ENCODE data around the gene CCDC24. TPM values are rescaled to one million over a fixed set of nuclear protein-coding genes. Genes with fewer than 3 reads are reported as not detected.

The CCDC24 gene
- total RNA-seq (2014; rRNA removed; shearing (Covaris generic); ENCODE audit: low replicate concordance): 1.6 and 5.9 TPM in 2 replicates

GRCh38 chr1:43991476-43992231 lies at the start of gene CCDC24:
Gene CCDC24, plus strand, starts transcription at chr1:43991599. Its CDS starts 280 bp downstream, at chr1:43991879.
- peak; percentile 92 for DNase-seq
- Histone ChIP-seq H3K36me3 (no peaks in the 10 kb centered on the region; the same call in none of the 2 replicates), H3K9me3 (no peaks in the 10 kb centered on the region), H3K4me3 (peak within 1 kb of the TSS; percentile 64), H3K27me3 (no peaks in the 10 kb centered on the region)

- DNase-seq: no peak
- Histone ChIP-seq H3K36me3 (no peaks in the 10 kb centered on the region), H3K9me3 (no peaks in the 10 kb centered on the region), H3K27me3 (no peaks in the 10 kb centered on the region), H3K4me3 (no peak overlapping the region)
Measured at GRCh38 chr1:43942411-43942810, 49.0 kb upstream of the CCDC24 start.

- no peak for DNase-seq
- Histone ChIP-seq H3K4me3 (no peak overlapping the region; the same call in 1 of the 2 replicates), H3K36me3 (peaks cover 4% of the 10 kb centered on the region; the same call in 1 of the 2 replicates), H3K9me3 (no peaks in the 10 kb centered on the region), H3K27me3 (no peaks in the 10 kb centered on the region)
Measured at GRCh38 chr1:43944860-43945259, 46.5 kb upstream of the CCDC24 start.

- H3K36me3 ChIP-seq: peaks cover 7% of the 10 kb centered on the region
- no peak for DNase-seq
- no peaks in the 10 kb centered on the region for H3K9me3 ChIP-seq
- no peaks in the 10 kb centered on the region for H3K27me3 ChIP-seq
- peak overlapping the region; percentile 76 for H3K4me3 ChIP-seq
Measured at GRCh38 chr1:43945674-43946235, 45.6 kb upstream of the CCDC24 start.

- H3K27me3 ChIP-seq: no peaks in the 10 kb centered on the region
- DNase-seq: peak; percentile 97
- H3K36me3 ChIP-seq: peaks cover 8% of the 10 kb centered on the region
- peak within 1 kb of the TSS; percentile 76 for H3K4me3 ChIP-seq
- no peaks in the 10 kb centered on the region for H3K9me3 ChIP-seq
Measured at GRCh38 chr1:43946236-43947060, 45.0 kb upstream of the CCDC24 start, which contains the start of gene IPO13. Gene IPO13, plus strand, starts transcription at chr1:43946950. Its CDS starts 651 bp downstream, at chr1:43947601.

- Histone ChIP-seq H3K36me3 (peaks cover 14% of the 10 kb centered on the region), H3K4me3 (peak overlapping the region; percentile 76), H3K9me3 (no peaks in the 10 kb centered on the region), H3K27me3 (no peaks in the 10 kb centered on the region)
- DNase-seq: no peak
Measured at GRCh38 chr1:43947061-43947873, 44.1 kb upstream of the CCDC24 start.

GRCh38 chr1:43947874-43948437 lies 43.4 kb upstream of the CCDC24 start:
- Histone ChIP-seq H3K27me3 (no peaks in the 10 kb centered on the region), H3K9me3 (no peaks in the 10 kb centered on the region), H3K36me3 (peaks cover 14% of the 10 kb centered on the region), H3K4me3 (peak overlapping the region; percentile 76)
- no peak for DNase-seq

GRCh38 chr1:43949678-43950077 lies 41.7 kb upstream of the CCDC24 start:
- Histone ChIP-seq H3K4me3 (no peak overlapping the region), H3K27me3 (no peaks in the 10 kb centered on the region), H3K9me3 (no peaks in the 10 kb centered on the region), H3K36me3 (peaks cover 14% of the 10 kb centered on the region)
- DNase-seq: no peak

GRCh38 chr1:43951021-43951985 lies 40.1 kb upstream of the CCDC24 start:
- Histone ChIP-seq H3K9me3 (no peaks in the 10 kb centered on the region), H3K27me3 (no peaks in the 10 kb centered on the region), H3K36me3 (peaks cover 16% of the 10 kb centered on the region), H3K4me3 (no peak overlapping the region)
- no peak for DNase-seq

GRCh38 chr1:43952731-43953346 lies 38.6 kb upstream of the CCDC24 start:
- no peak for DNase-seq
- Histone ChIP-seq H3K4me3 (no peak overlapping the region), H3K36me3 (peaks cover 22% of the 10 kb centered on the region), H3K27me3 (no peaks in the 10 kb centered on the region), H3K9me3 (no peaks in the 10 kb centered on the region)

GRCh38 chr1:43953361-43953760 lies 38.0 kb upstream of the CCDC24 start:
- no peaks in the 10 kb centered on the region for H3K27me3 ChIP-seq
- H3K9me3 ChIP-seq: no peaks in the 10 kb centered on the region
- no peak overlapping the region for H3K4me3 ChIP-seq
- no peak for DNase-seq
- peaks cover 25% of the 10 kb centered on the region for H3K36me3 ChIP-seq

GRCh38 chr1:43954036-43954435 lies 37.4 kb upstream of the CCDC24 start:
- no peak for DNase-seq
- H3K4me3 ChIP-seq: no peak overlapping the region
- peaks cover 25% of the 10 kb centered on the region for H3K36me3 ChIP-seq
- H3K9me3 ChIP-seq: no peaks in the 10 kb centered on the region
- H3K27me3 ChIP-seq: no peaks in the 10 kb centered on the region

GRCh38 chr1:43956234-43956633 lies 35.2 kb upstream of the CCDC24 start:
- Histone ChIP-seq H3K4me3 (no peak overlapping the region), H3K9me3 (no peaks in the 10 kb centered on the region), H3K36me3 (peaks cover 20% of the 10 kb centered on the region), H3K27me3 (no peaks in the 10 kb centered on the region)
- DNase-seq: no peak

GRCh38 chr1:43957407-43958040 lies 33.9 kb upstream of the CCDC24 start:
- no peak for DNase-seq
- Histone ChIP-seq H3K4me3 (no peak overlapping the region), H3K27me3 (no peaks in the 10 kb centered on the region), H3K36me3 (peaks cover 15% of the 10 kb centered on the region), H3K9me3 (no peaks in the 10 kb centered on the region)
